Caco-2 (cell line): ENCODE data around the gene CFAP68. TPM values are rescaled to one million over a fixed set of nuclear protein-coding genes. Genes with fewer than 3 reads are reported as not detected.

Experiments
- BruUV-seq: library from RNA; stranded (reverse); fragments of 400-500 nt; replicated peaks from 2 replicates; lab custom pipeline; 2021; lab: Mats Ljungman, UMichigan
- CTCF ChIA-PET: fragments of 300-600 bp; sonication (Branson Sonifier 250); formaldehyde crosslinking; loops from one replicate; lab custom pipeline; 2022; ENCODE audit warnings: antibody characterized with exemption; lab: Charles Lee
- POLR2A ChIA-PET: fragments of 300-600 bp; sonication (Branson Sonifier 250); formaldehyde crosslinking; loops from one replicate; lab custom pipeline; 2022; ENCODE audit warnings: antibody characterized with exemption; lab: Charles Lee
- DNase-seq, 2 experiments: peaks; one replicate each; pipeline versions ENCODE4 v3.0.0 to v3.0.0-alpha.2; 2020 to 2022
- H3K27me3 ChIP-seq: replicated peaks from 2 replicates; pipeline ENCODE4 v1.6.0; 2011; ENCODE audit warnings: low read length; ENCODE audit not compliant: control insufficient read depth, insufficient read depth
- H3K36me3 ChIP-seq: 2 replicates; pipeline ENCODE4 v1.5.1; 2011; ENCODE audit warnings: low read length; ENCODE audit not compliant: control insufficient read depth, insufficient read depth
- H3K4me1 ChIP-seq: fragments of 250-450 bp; sonication (Bioruptor Pico); 2 replicates; pipeline ENCODE4 v1.5.1; 2020; ENCODE audit warnings: mild to moderate bottlenecking
- H3K4me3 ChIP-seq: 2 replicates; pipeline ENCODE4 v1.5.1; 2011; ENCODE audit warnings: low read depth, mild to moderate bottlenecking, control low read depth, low read length
- H3K9me3 ChIP-seq: fragments of 250-450 bp; sonication (Bioruptor Pico); 2 replicates; pipeline ENCODE4 v1.5.1; 2020; ENCODE audit warnings: mild to moderate bottlenecking, moderate library complexity
- H3K27ac Mint-ChIP-seq: one replicate; pipeline ENCODE4 v1.8.0; 2022; ENCODE audit warnings: mixed read lengths; ENCODE audit not compliant: unreplicated experiment
- H3K27me3 Mint-ChIP-seq: one replicate; pipeline ENCODE4 v1.8.0; 2022; ENCODE audit warnings: mixed read lengths; ENCODE audit not compliant: insufficient read depth, unreplicated experiment
- H3K36me3 Mint-ChIP-seq: one replicate; pipeline ENCODE4 v1.8.0; 2022; ENCODE audit warnings: mild to moderate bottlenecking, mixed read lengths; ENCODE audit not compliant: insufficient read depth, unreplicated experiment
- H3K4me1 Mint-ChIP-seq: one replicate; pipeline ENCODE4 v1.8.0; 2022; ENCODE audit warnings: low read depth, mixed read lengths; ENCODE audit not compliant: unreplicated experiment
- H3K4me3 Mint-ChIP-seq: one replicate; pipeline ENCODE4 v1.8.0; 2022; ENCODE audit warnings: mild to moderate bottlenecking, moderate library complexity, mixed read lengths; ENCODE audit not compliant: unreplicated experiment
- H3K9me3 Mint-ChIP-seq: one replicate; pipeline ENCODE4 v1.8.0; 2022; ENCODE audit warnings: mixed read lengths; ENCODE audit not compliant: unreplicated experiment
- intact Hi-C: fragments of 100-400 bp; cut with micrococcal nuclease; formaldehyde crosslinking; loops from one replicate; pipeline ENCODE4 v1.10.0; 2022; ENCODE audit not compliant: unreplicated experiment
- total RNA-seq: library from RNA; stranded (reverse); gene quantifications from 2 replicates; pipeline ENCODE4 v1.2.3, GENCODE V29; 2022
- TF ChIP-seq, protein P1 (sequence below), 2 experiments: fragments of 200-600 bp in 1 of 2; IDR thresholded peaks; 1 replicate in 1 of 2; 2 replicates in 1 of 2; pipeline versions ENCODE4 v1.5.1 to v1.8.0; 2011 to 2022; ENCODE audit warnings: antibody characterized with exemption in 1 of 2, control low read depth in 1 of 2, inconsistent platforms in 1 of 2, low read depth in 1 of 2, low read length in 1 of 2, mild to moderate bottlenecking in 1 of 2, moderate library complexity in 1 of 2; ENCODE audit not compliant: insufficient read depth in 1 of 2, severe bottlenecking in 1 of 2, unreplicated experiment in 1 of 2

CFAP68 gene
- total RNA-seq, 1 experiment from 2014 or later, result 71.4 TPM

DNA sequence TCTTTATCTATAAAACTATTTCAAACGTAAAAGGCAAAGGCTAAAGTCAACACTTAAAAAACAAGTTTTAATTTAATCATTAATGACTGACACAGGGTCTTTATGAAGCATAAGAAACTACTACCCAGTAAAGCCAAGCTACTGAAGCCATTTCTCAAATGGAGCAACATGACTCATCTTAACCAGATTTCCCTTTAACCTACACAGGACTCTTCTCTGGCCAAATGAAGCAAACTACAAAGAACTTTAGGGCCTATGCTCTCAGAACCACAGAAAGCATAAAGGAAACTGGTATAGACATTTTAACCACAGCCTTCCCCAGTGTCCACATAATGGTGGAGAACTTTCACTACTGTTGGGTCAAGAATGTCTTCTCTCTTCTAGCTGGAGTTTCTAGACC lies 42.6 kb upstream of the CFAP68 start:
- TF ChIP-seq, protein P1, sequence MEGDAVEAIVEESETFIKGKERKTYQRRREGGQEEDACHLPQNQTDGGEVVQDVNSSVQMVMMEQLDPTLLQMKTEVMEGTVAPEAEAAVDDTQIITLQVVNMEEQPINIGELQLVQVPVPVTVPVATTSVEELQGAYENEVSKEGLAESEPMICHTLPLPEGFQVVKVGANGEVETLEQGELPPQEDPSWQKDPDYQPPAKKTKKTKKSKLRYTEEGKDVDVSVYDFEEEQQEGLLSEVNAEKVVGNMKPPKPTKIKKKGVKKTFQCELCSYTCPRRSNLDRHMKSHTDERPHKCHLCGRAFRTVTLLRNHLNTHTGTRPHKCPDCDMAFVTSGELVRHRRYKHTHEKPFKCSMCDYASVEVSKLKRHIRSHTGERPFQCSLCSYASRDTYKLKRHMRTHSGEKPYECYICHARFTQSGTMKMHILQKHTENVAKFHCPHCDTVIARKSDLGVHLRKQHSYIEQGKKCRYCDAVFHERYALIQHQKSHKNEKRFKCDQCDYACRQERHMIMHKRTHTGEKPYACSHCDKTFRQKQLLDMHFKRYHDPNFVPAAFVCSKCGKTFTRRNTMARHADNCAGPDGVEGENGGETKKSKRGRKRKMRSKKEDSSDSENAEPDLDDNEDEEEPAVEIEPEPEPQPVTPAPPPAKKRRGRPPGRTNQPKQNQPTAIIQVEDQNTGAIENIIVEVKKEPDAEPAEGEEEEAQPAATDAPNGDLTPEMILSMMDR (IDR thresholded peaks at IDR 0.05; ENCODE audit: insufficient read depth in 1 of 2, low read depth in 1 of 2, low read length in 1 of 2, severe bottlenecking in 1 of 2, unreplicated experiment in 1 of 2), result no peak
- ChIA-PET POLR2A (no interaction called here), CTCF (no interaction called here)
- intact Hi-C loops, result no loop called here
- H3K4me1 ChIP-seq, result peaks cover 25% of the 10 kb centered on the region
- H3K4me3 Mint-ChIP-seq, result no peak overlapping the region
- H3K36me3 ChIP-seq, result peaks cover 4% of the 10 kb centered on the region; the same call in 1 of the 2 replicates
- H3K9me3 Mint-ChIP-seq, result no peaks in the 10 kb centered on the region
- no TSS peak for BruUV-seq
- H3K4me3 ChIP-seq, result no peak overlapping the region
- peaks cover 12% of the 10 kb centered on the region for H3K36me3 Mint-ChIP-seq
- no peak overlapping the region for H3K27ac Mint-ChIP-seq
- no peaks in the 10 kb centered on the region for H3K27me3 Mint-ChIP-seq
- H3K4me1 Mint-ChIP-seq, result peaks cover 30% of the 10 kb centered on the region
- no peaks in the 10 kb centered on the region for H3K27me3 ChIP-seq
- no peaks in the 10 kb centered on the region for H3K9me3 ChIP-seq
- no peak for DNase-seq

DNA sequence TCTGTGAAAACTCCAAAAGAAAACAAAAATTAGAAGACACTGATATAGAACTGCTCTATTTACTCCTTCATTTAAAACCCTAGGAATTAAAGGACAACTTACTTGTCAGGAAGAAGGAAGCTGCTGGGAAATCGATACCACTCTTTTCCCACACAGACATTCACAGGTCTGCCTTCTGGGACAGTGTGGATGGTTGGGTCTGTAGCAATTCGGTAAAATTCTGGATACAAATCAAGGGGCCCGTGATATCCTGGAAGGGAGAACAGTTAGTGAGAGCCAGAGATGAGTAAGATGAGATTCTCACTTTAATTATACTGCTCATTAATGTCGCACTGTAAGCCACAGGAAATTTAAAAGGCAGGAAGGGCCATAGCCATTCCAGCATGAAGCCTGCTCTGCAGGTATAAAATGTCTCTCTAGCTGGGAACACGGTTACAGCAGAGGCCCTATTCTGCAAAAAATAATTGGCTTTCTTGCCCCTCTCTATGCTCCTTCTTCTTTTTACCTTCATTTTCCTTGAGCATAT lies 41.9 kb upstream of the CFAP68 start:
- H3K27me3 Mint-ChIP-seq, result no peaks in the 10 kb centered on the region
- H3K36me3 Mint-ChIP-seq, result peaks cover 12% of the 10 kb centered on the region
- peaks cover 25% of the 10 kb centered on the region for H3K4me1 ChIP-seq
- H3K4me1 Mint-ChIP-seq, result peaks cover 30% of the 10 kb centered on the region
- no peaks in the 10 kb centered on the region for H3K27me3 ChIP-seq
- H3K27ac Mint-ChIP-seq, result no peak overlapping the region
- no peaks in the 10 kb centered on the region for H3K9me3 ChIP-seq
- peaks cover 4% of the 10 kb centered on the region; the same call in 1 of the 2 replicates for H3K36me3 ChIP-seq
- H3K9me3 Mint-ChIP-seq, result no peaks in the 10 kb centered on the region
- no TSS peak for BruUV-seq
- ChIA-PET CTCF (no interaction called here), POLR2A (no interaction called here)
- intact Hi-C loops, result no loop called here
- no peak for DNase-seq
- H3K4me3 ChIP-seq, result no peak overlapping the region
- no peak overlapping the region for H3K4me3 Mint-ChIP-seq
- TF ChIP-seq, protein P1 (IDR thresholded peaks at IDR 0.05; ENCODE audit: insufficient read depth in 1 of 2, low read depth in 1 of 2, low read length in 1 of 2, severe bottlenecking in 1 of 2, unreplicated experiment in 1 of 2), result no peak

DNA sequence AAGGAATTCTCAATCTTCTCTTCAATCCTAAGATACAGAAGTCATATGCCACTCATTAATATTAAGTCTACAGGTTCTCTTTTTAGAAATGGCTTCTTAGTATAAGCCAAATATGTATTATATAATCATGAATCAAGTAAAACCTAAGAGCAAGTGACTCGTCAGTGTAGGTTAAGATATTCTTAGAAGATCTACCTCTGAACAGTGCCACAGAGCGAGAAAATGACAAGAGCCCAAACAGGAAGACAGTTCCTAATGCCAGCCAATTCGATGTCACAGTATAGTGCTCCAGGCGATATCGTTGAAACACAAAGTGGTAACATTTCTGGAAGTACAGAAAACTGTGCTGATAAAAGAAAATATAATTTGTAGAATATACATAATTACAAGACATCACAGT lies 41.3 kb upstream of the CFAP68 start:
- Mint-ChIP-seq H3K4me3 (no peak overlapping the region), H3K27me3 (no peaks in the 10 kb centered on the region), H3K36me3 (peaks cover 12% of the 10 kb centered on the region), H3K9me3 (no peaks in the 10 kb centered on the region), H3K4me1 (peaks cover 30% of the 10 kb centered on the region), H3K27ac (no peak overlapping the region)
- POLR2A ChIA-PET, result interaction anchor here (0.6 kb wide), 1 partner anchor 37 kb away, joined by 4 read pairs; no protein-coding TSS in a partner anchor
- H3K27me3 ChIP-seq, result no peaks in the 10 kb centered on the region
- intact Hi-C loops, result no loop called here
- no peak for DNase-seq
- peaks cover 25% of the 10 kb centered on the region for H3K4me1 ChIP-seq
- H3K4me3 ChIP-seq, result no peak overlapping the region
- no TSS peak for BruUV-seq
- peaks cover 4% of the 10 kb centered on the region; the same call in 1 of the 2 replicates for H3K36me3 ChIP-seq
- CTCF ChIA-PET, result no interaction called here
- no peaks in the 10 kb centered on the region for H3K9me3 ChIP-seq
- TF ChIP-seq, protein P1 (IDR thresholded peaks at IDR 0.05; ENCODE audit: insufficient read depth in 1 of 2, low read depth in 1 of 2, low read length in 1 of 2, severe bottlenecking in 1 of 2, unreplicated experiment in 1 of 2), result no peak
